Gastrocnemius medialis (tissue), 4 donors: ENCODE measurements around the gene SLCO1A2. TPM values are rescaled to one million over a fixed set of nuclear protein-coding genes. Genes with fewer than 3 reads are reported as not detected.

Experiments used
- ATAC-seq, 2 donors: fragments of 150-250 bp; one replicate each; pipeline ENCODE4 v1.9.1; 2016
- DNase-seq, 2 donors: peaks; one replicate each; pipeline ENCODE4 v3.0.0-alpha.2; 2019
- H3K27ac ChIP-seq, 4 donors: fragments of 200-600 bp; sonication (generic); 1 replicate in 1 of 4; 2 replicates in 3 of 4; pipeline ENCODE4 v1.5.1; 2016 to 2018; ENCODE audit warnings: mild to moderate bottlenecking in 2 of 4, moderate library complexity in 1 of 4
- H3K27me3 ChIP-seq, 3 donors: fragments of 200-600 bp; sonication (generic) in 2 of 3; 1 replicate in 1 of 3; 2 replicates in 2 of 3; pipeline versions ENCODE4 v1.5.1 to v1.6.0; 2016 to 2019; ENCODE audit warnings: mild to moderate bottlenecking in 1 of 3, moderate library complexity in 1 of 3
- H3K36me3 ChIP-seq, 2 donors: fragments of 200-600 bp; sonication (generic) in 1 of 2; one replicate each; pipeline ENCODE4 v1.5.1; 2017 to 2018
- H3K4me1 ChIP-seq, 2 donors: fragments of 200-600 bp; sonication (generic) in 1 of 2; one replicate each; pipeline ENCODE4 v1.5.1; 2016 to 2017; ENCODE audit warnings: mild to moderate bottlenecking in 2 of 2
- H3K4me3 ChIP-seq, 4 donors: fragments of 200-600 bp; sonication (generic) in 3 of 4; 1 replicate in 1 of 4; 2 replicates in 3 of 4; pipeline ENCODE4 v1.5.1; 2016 to 2019; ENCODE audit warnings: mild to moderate bottlenecking in 2 of 4
- H3K9me3 ChIP-seq, 3 donors: fragments of 200-600 bp; sonication (generic) in 2 of 3; 1 replicate in 1 of 3; 2 replicates in 2 of 3; pipeline ENCODE4 v1.5.1; 2016 to 2019
- CTCF ChIP-seq, 5 experiments: fragments of 450-650 bp in 3 of 5; fragments of 200-600 bp in 2 of 5; sonication (generic) in 2 of 5; IDR thresholded peaks in 4 of 5; conservative IDR thresholded peaks in 1 of 5; 1 replicate in 4 of 5; 2 replicates in 1 of 5; pipeline ENCODE4 v1.5.1; 2016 to 2019; ENCODE audit warnings: antibody characterized with exemption in 5 of 5, mild to moderate bottlenecking in 3 of 5, moderate library complexity in 3 of 5
- POLR2A ChIP-seq, 2 donors: fragments of 450-650 bp; IDR thresholded peaks; one replicate each; pipeline ENCODE4 v1.6.1; 2017; ENCODE audit warnings: antibody characterized with exemption in 2 of 2, mild to moderate bottlenecking in 2 of 2, moderate library complexity in 2 of 2
- in situ Hi-C, 4 donors: fragments of 200-750 bp; cut with MboI; loops; one replicate each; pipeline versions ENCODE4 v1.15.0 to v1.8.0; 2017; ENCODE audit warnings: low sequenced_read_pairs in 4 of 4
- intact Hi-C: fragments of 100-400 bp; cut with DNase I; formaldehyde crosslinking; loops from one replicate; pipeline ENCODE4 v1.15.1; 2023; ENCODE audit warnings: low total_unique reads
- total RNA-seq, 4 donors: library from RNA; depleted of rRNA; stranded (reverse); fragments of >200 nt; gene quantifications; one replicate each; pipeline versions ENCODE4 v1.1.0 to v1.2.3, GENCODE V29; 2016

SLCO1A2 gene
- total RNA-seq, 4 donors from 2014 or later: not detected

DNA sequence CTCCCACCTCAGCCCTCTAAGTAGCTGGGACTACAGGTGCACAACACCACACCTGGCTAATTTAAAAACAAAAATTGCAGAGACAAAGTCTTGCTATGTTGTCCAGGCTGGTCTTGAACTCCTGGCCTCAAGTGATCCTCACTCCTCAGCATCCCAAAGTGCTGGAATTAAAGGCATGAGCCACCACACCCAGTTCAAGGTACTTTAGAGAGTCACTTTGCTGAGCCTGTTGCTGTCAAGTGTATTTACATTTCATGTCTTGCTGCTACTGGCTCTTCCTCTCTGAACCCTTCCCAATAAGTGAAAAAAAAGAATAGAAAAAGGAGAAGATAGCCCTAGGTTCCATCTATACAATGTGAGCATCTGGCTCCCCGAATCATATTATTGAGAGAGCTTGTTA is 38.4 kb downstream of the SLCO1A2 start:
- Histone ChIP-seq H3K36me3 (no peaks in the 10 kb centered on the region), H3K27ac (no peak overlapping the region), H3K4me1 (no peaks in the 10 kb centered on the region), H3K4me3 (no peak overlapping the region), H3K27me3 (no peaks in the 10 kb centered on the region), H3K9me3 (no peaks in the 10 kb centered on the region)
- no peak for TF ChIP-seq POLR2A (IDR thresholded peaks at IDR 0.05)
- no peak for TF ChIP-seq CTCF (IDR thresholded peaks at IDR 0.05 in 4 of 5, conservative IDR thresholded peaks at IDR 0.05 in 1 of 5)
- intact Hi-C loops: no loop called here
- in situ Hi-C loops: no loop called here
- ATAC-seq (no peak), DNase-seq (no peak)

DNA sequence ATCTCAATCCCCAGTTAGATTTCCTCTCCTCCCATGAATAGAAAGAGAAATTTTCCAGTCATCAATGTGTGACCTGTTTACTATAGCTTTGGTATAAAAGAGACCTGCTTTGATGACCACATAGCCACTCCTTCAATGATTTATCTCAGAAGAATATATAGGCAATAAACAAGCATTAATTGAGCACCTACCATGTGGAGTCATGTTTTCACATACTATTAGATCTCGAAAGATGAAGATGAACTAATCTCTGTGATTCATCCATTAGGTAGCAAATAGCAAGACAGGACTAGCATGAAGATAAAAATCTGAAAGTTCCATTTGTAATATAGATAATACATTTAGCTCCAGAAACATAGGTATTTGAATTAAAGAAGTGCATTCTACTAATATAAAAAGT is 40.5 kb downstream of the SLCO1A2 start:
- no peaks in the 10 kb centered on the region for H3K27me3 ChIP-seq
- TF ChIP-seq POLR2A (IDR thresholded peaks at IDR 0.05) (no peak), CTCF (IDR thresholded peaks at IDR 0.05 in 4 of 5, conservative IDR thresholded peaks at IDR 0.05 in 1 of 5) (no peak)
- no peaks in the 10 kb centered on the region for H3K36me3 ChIP-seq
- H3K4me1 ChIP-seq: no peaks in the 10 kb centered on the region
- in situ Hi-C loops: no loop called here
- intact Hi-C loops: no loop called here
- ATAC-seq (no peak), DNase-seq (no peak)
- H3K27ac ChIP-seq: no peak overlapping the region
- no peaks in the 10 kb centered on the region for H3K9me3 ChIP-seq
- H3K4me3 ChIP-seq: no peak overlapping the region

DNA sequence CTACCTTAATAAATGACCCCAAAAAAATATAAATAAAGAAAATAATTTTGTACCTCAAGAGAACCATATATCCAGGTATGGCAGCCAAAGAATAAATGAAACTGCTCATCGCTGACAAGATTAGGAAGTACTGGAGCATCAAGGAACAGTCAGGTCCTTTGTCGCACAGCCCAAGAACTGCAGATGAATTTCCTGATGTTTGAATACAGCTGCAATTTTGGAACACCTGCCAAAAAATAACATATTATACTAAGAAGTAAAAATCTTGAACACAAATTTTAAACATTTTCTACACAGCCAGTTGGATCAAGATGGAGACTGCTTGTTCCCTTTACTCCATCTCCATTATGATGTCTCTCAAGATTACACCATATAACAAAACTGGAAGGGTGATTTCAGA is 42.6 kb downstream of the SLCO1A2 start:
- Histone ChIP-seq H3K9me3 (no peaks in the 10 kb centered on the region), H3K27me3 (no peaks in the 10 kb centered on the region), H3K36me3 (no peaks in the 10 kb centered on the region), H3K27ac (no peak overlapping the region), H3K4me3 (no peak overlapping the region), H3K4me1 (no peaks in the 10 kb centered on the region)
- in situ Hi-C loops (no loop called here), intact Hi-C loops (no loop called here)
- no peak for ATAC-seq
- TF ChIP-seq CTCF (IDR thresholded peaks at IDR 0.05 in 4 of 5, conservative IDR thresholded peaks at IDR 0.05 in 1 of 5) (no peak), POLR2A (IDR thresholded peaks at IDR 0.05) (no peak)
- no peak for DNase-seq

DNA sequence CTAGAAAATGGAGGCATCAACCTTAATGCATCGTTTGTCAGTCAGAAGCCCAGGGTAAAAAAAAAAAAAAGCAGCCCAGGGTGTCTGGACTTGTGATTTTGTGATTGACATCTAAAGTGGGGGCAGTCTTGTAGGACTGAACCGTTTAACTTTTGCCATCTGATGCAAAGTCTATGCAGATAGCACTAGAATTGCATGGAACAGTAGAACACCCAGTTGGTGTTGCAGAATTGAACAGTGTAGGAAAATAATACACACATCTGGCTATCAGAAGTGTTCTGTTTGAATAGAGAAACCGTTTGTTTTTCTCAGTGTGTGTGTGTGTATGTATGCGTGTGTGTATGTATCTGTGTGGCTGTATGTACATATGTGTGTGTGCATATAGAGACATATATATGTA is 45.0 kb downstream of the SLCO1A2 start:
- in situ Hi-C loops (no loop called here), intact Hi-C loops (no loop called here)
- Histone ChIP-seq H3K9me3 (no peaks in the 10 kb centered on the region), H3K36me3 (no peaks in the 10 kb centered on the region), H3K4me1 (no peaks in the 10 kb centered on the region), H3K4me3 (no peak overlapping the region), H3K27ac (no peak overlapping the region), H3K27me3 (no peaks in the 10 kb centered on the region)
- DNase-seq (no peak), ATAC-seq (no peak)
- TF ChIP-seq POLR2A (IDR thresholded peaks at IDR 0.05): no peak
- TF ChIP-seq CTCF (IDR thresholded peaks at IDR 0.05 in 4 of 5, conservative IDR thresholded peaks at IDR 0.05 in 1 of 5): no peak

DNA sequence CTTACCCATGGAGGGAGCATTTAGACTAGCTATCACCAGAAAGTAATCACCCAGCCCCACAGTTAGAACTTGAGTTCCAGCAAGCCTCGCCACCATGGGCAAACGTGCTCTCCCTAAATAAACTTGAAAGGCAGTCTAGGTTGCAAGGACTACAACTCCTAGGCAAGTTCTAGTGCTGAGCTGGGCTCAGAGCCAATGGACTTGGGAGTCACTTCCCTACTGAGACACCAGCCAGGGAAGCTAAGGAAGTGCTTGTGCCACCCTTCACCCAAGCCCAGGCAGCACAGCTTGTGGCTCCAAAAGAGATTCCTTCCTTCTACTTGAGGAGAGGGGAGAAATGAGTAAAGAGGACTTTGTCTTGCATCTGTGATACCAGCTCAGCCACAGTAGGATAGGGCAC is 57.9 kb downstream of the SLCO1A2 start:
- DNase-seq (no peak), ATAC-seq (no peak)
- intact Hi-C loops (no loop called here), in situ Hi-C loops (no loop called here)
- H3K27ac ChIP-seq: no peak overlapping the region
- no peaks in the 10 kb centered on the region for H3K9me3 ChIP-seq
- H3K4me3 ChIP-seq: no peak overlapping the region
- no peak for TF ChIP-seq CTCF (IDR thresholded peaks at IDR 0.05 in 4 of 5, conservative IDR thresholded peaks at IDR 0.05 in 1 of 5)
- no peak for TF ChIP-seq POLR2A (IDR thresholded peaks at IDR 0.05)
- no peaks in the 10 kb centered on the region for H3K27me3 ChIP-seq
- H3K4me1 ChIP-seq: no peaks in the 10 kb centered on the region
- H3K36me3 ChIP-seq: no peaks in the 10 kb centered on the region
